B cell (primary cell): ENCODE data around the gene TTC9. TPM values are rescaled to one million over a fixed set of nuclear protein-coding genes. Genes with fewer than 3 reads are reported as not detected.

Experiments
- ATAC-seq: fragments of 200-7000 bp; cut with Tn5 transposase; one replicate; pipeline ENCODE4 v1.10.0; 2021; ENCODE audit warnings: low read depth, mild to moderate bottlenecking, moderate number of reproducible peaks, moderate library complexity
- CTCF ChIA-PET: fragments of 350-600 bp; sonication (Branson Sonifier 250); formaldehyde crosslinking; loops from one replicate; lab custom pipeline; 2021; ENCODE audit warnings: antibody characterized with exemption, inconsistent platforms; lab: Charles Lee
- POLR2A ChIA-PET: fragments of 350-600 bp; sonication (Branson Sonifier 250); formaldehyde crosslinking; loops from one replicate; lab custom pipeline; 2021; ENCODE audit warnings: antibody characterized with exemption; lab: Charles Lee
- DNase-seq: peaks from one replicate; pipeline ENCODE4 v3.0.0; 2013
- H2AFZ ChIP-seq: 2 replicates; pipeline ENCODE4 v1.6.1; 2012; ENCODE audit warnings: mild to moderate bottlenecking, low read depth, low read length; ENCODE audit not compliant: insufficient read depth, poor library complexity, severe bottlenecking
- H3K27ac ChIP-seq, 2 donors: 1 replicate in 1 of 2; 2 replicates in 1 of 2; pipeline ENCODE4 v1.5.1; 2012 to 2013; ENCODE audit warnings: low read length in 2 of 2, mild to moderate bottlenecking in 2 of 2, moderate library complexity in 1 of 2
- H3K27me3 ChIP-seq, 4 experiments: fragments of 200-600 bp in 1 of 4; sonication (generic) in 1 of 4; replicated peaks in 1 of 4; 1 replicate in 2 of 4; 2 replicates in 2 of 4; pipeline versions ENCODE4 v1.6.1 to v1.7.0; 2013 to 2016; ENCODE audit warnings: low read length in 3 of 4, mild to moderate bottlenecking in 2 of 4, mixed read lengths in 1 of 4, moderate library complexity in 1 of 4; ENCODE audit not compliant: insufficient read depth in 4 of 4, control insufficient read depth in 3 of 4; ENCODE audit errors: control extremely low read depth in 1 of 4
- H3K36me3 ChIP-seq, 2 experiments: replicated peaks in 1 of 2; 1 replicate in 1 of 2; 2 replicates in 1 of 2; pipeline versions ENCODE4 v1.6.1 to v1.7.1; 2013; ENCODE audit warnings: low read length in 1 of 2; ENCODE audit not compliant: insufficient read depth in 2 of 2, control insufficient read depth in 1 of 2; ENCODE audit errors: control extremely low read depth in 1 of 2, extremely low read depth in 1 of 2
- H3K4me1 ChIP-seq, 2 donors: fragments of 200-600 bp in 1 of 2; sonication (generic) in 1 of 2; 1 replicate in 1 of 2; 2 replicates in 1 of 2; pipeline versions ENCODE4 v1.5.1 to v1.6.1; 2013 to 2017; ENCODE audit warnings: low read length in 2 of 2; ENCODE audit not compliant: control insufficient read depth in 2 of 2, insufficient read depth in 2 of 2
- H3K4me2 ChIP-seq: replicated peaks from 2 replicates; pipeline ENCODE3; 2012; ENCODE audit warnings: mild to moderate bottlenecking, low read depth, low read length; ENCODE audit not compliant: poor library complexity, severe bottlenecking
- H3K4me3 ChIP-seq, 5 experiments: fragments of 200-600 bp in 1 of 5; sonication (generic) in 1 of 5; 1 replicate in 3 of 5; 2 replicates in 2 of 5; pipeline versions ENCODE4 v1.5.1 to v1.7.0; 2011 to 2016; ENCODE audit warnings: low read length in 4 of 5, mild to moderate bottlenecking in 4 of 5, low read depth in 2 of 5, control low read depth in 1 of 5, moderate library complexity in 1 of 5; ENCODE audit not compliant: insufficient read depth in 1 of 5; ENCODE audit errors: control extremely low read depth in 1 of 5, extremely low read depth in 1 of 5
- H3K79me2 ChIP-seq: fragments of 200-600 bp; sonication (generic); one replicate; pipeline ENCODE4 v1.6.0; 2016; ENCODE audit warnings: low read length; ENCODE audit not compliant: control insufficient read depth, insufficient read depth
- H3K9ac ChIP-seq: fragments of 200-600 bp; sonication (generic); 2 replicates; pipeline ENCODE4 v1.6.1; 2017; ENCODE audit warnings: mild to moderate bottlenecking, low read length, moderate library complexity
- H3K9me3 ChIP-seq, 3 donors: one replicate each; pipeline versions ENCODE4 v1.6.1 to v1.7.1; 2013; ENCODE audit warnings: low read length in 2 of 3; ENCODE audit not compliant: control insufficient read depth in 2 of 3, insufficient read depth in 1 of 3; ENCODE audit errors: control extremely low read depth in 1 of 3
- H4K20me1 ChIP-seq: 2 replicates; pipeline ENCODE4 v1.6.0; 2012; ENCODE audit warnings: mild to moderate bottlenecking, low read length; ENCODE audit not compliant: insufficient read depth, control insufficient read depth, poor library complexity, severe bottlenecking
- H3K27ac Mint-ChIP-seq: one replicate; pipeline ENCODE4 v1.8.0; 2021; ENCODE audit warnings: mixed read lengths
- H3K27me3 Mint-ChIP-seq: one replicate; pipeline ENCODE4 v1.8.0; 2021; ENCODE audit warnings: mixed read lengths
- H3K4me1 Mint-ChIP-seq: one replicate; pipeline ENCODE4 v1.8.0; 2021; ENCODE audit warnings: mixed read lengths
- H3K4me3 Mint-ChIP-seq: one replicate; pipeline ENCODE4 v1.8.0; 2021; ENCODE audit warnings: mixed read lengths
- H3K9me3 Mint-ChIP-seq: one replicate; pipeline ENCODE4 v1.8.0; 2022; ENCODE audit warnings: mixed read lengths; ENCODE audit not compliant: insufficient read depth
- EZH2 ChIP-seq: IDR thresholded peaks from 2 replicates; pipeline ENCODE4 v1.6.1; 2012; ENCODE audit warnings: borderline replicate concordance, low read depth, mild to moderate bottlenecking, moderate library complexity, low read length; ENCODE audit not compliant: insufficient read depth, poor library complexity, severe bottlenecking
- WGBS: methylation state at CpG from one replicate; pipeline ENCODE4 v1.1.5; 2013; ENCODE audit warnings: missing lambda C conversion rate; ENCODE audit not compliant: insufficient coverage; 5-methylcytosine and 5-hydroxymethylcytosine counted together
- intact Hi-C: fragments of 100-400 bp; cut with micrococcal nuclease; formaldehyde crosslinking; loops from one replicate; pipeline ENCODE4 v1.10.0; 2022
- polyA plus RNA-seq: library from polyadenylated mRNA; depleted of rRNA; stranded (reverse); fragments of >200 nt; gene quantifications from 2 replicates; pipeline ENCODE4 v1.2.3, GENCODE V29; 2012
- total RNA-seq, 2 donors: library from RNA; stranded (reverse); fragments of 120-200 nt in 1 of 2; gene quantifications; 1 replicate in 1 of 2; 2 replicates in 1 of 2; pipeline versions ENCODE4 v1.2.3 to v1.2.4, GENCODE V29; 2013 to 2022
- TF ChIP-seq, protein P1 (sequence below): fragments of 200-600 bp; IDR thresholded peaks from one replicate; pipeline ENCODE4 v1.8.0; 2022; ENCODE audit warnings: antibody characterized with exemption, mild to moderate bottlenecking

Gene TTC9
- total and polyA plus RNA-seq, 2 donors (not counting 1 experiment from before 2014, with no cell fraction given), result 15.3 to 16.3 TPM

DNA sequence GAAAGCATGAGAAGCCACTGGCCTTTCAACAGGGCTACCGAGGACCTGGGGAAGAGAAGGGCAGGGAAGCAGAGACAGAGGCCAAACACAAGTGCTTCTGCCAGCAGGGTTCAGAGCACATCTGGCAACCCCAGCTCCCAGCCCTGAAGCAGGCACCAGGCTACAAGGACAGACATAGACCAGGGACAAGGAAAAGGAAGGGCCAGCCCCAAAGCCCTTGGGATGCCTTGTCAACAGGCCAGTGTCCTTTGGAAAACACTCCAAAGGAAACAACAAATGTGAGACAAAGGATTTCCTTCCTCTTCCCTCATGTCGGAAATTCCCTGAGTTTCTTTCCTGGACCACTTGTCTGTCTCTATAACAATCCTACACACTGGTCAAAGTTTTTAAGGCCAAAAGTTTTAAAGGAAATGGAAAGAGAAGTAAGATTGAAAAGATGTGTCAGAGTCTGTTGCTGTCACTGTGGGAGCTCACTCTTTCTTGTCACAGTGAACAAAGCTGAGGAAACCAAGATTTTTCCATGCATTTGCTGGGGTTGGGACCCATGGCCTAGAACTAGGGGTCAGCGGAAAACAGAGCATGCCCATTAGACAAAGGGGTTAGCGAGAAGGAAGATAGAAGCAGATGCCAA is 59.4 kb downstream of the TTC9 start:
- Histone ChIP-seq H3K79me2 (no peaks in the 10 kb centered on the region), H3K9me3 (no peaks in the 10 kb centered on the region), H3K36me3 (no peaks in the 10 kb centered on the region), H3K4me1 (no peaks in the 10 kb centered on the region), H3K27me3 (no peaks in the 10 kb centered on the region), H3K9ac (no peak overlapping the region), H4K20me1 (no peaks in the 10 kb centered on the region), H3K27ac (no peak overlapping the region), H3K4me2 (no peak overlapping the region), H2AFZ (no peak overlapping the region), H3K4me3 (no peak overlapping the region)
- no peak for DNase-seq
- ATAC-seq, result no peak
- Mint-ChIP-seq H3K4me3 (no peak overlapping the region), H3K9me3 (no peaks in the 10 kb centered on the region), H3K27me3 (no peaks in the 10 kb centered on the region), H3K27ac (no peak overlapping the region), H3K4me1 (no peaks in the 10 kb centered on the region)
- POLR2A ChIA-PET, result no interaction called here
- CTCF ChIA-PET, result interaction anchor here (2.0 kb wide), 1 partner anchor 13 kb away, joined by 10 read pairs; no protein-coding TSS in a partner anchor
- intact Hi-C loops, result no loop called here
- 96% methylated on average over 3 of the region's 4 CpGs for WGBS
- TF ChIP-seq, protein P1, sequence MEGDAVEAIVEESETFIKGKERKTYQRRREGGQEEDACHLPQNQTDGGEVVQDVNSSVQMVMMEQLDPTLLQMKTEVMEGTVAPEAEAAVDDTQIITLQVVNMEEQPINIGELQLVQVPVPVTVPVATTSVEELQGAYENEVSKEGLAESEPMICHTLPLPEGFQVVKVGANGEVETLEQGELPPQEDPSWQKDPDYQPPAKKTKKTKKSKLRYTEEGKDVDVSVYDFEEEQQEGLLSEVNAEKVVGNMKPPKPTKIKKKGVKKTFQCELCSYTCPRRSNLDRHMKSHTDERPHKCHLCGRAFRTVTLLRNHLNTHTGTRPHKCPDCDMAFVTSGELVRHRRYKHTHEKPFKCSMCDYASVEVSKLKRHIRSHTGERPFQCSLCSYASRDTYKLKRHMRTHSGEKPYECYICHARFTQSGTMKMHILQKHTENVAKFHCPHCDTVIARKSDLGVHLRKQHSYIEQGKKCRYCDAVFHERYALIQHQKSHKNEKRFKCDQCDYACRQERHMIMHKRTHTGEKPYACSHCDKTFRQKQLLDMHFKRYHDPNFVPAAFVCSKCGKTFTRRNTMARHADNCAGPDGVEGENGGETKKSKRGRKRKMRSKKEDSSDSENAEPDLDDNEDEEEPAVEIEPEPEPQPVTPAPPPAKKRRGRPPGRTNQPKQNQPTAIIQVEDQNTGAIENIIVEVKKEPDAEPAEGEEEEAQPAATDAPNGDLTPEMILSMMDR, result no peak
- TF ChIP-seq EZH2, result no peak

DNA sequence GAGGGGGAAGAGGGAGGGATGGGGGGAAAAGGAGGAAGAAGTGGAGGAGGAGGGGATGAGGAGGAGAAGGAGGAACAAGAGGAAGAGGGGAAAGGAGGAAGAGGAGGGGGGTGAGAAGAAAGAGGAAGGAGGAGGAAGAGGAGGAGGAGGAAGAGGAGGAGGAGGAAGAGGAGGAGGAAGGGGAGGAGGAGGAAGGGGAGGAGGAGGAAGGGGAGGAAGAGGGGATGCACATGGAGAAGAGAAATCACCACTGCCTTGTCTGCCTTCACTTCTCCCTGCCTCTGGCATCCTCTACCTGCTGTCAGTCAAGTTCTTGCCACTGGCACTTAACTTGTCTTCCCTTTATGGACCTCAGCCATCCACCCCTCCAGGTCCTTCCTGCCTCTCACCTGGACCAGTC is 59.9 kb downstream of the TTC9 start:
- intact Hi-C loops, result no loop called here
- Histone ChIP-seq H4K20me1 (no peaks in the 10 kb centered on the region), H3K9me3 (no peaks in the 10 kb centered on the region), H3K4me1 (no peaks in the 10 kb centered on the region), H3K4me2 (no peak overlapping the region), H3K4me3 (no peak overlapping the region), H3K9ac (no peak overlapping the region), H3K27ac (no peak overlapping the region), H3K27me3 (no peaks in the 10 kb centered on the region), H3K36me3 (no peaks in the 10 kb centered on the region), H3K79me2 (no peaks in the 10 kb centered on the region), H2AFZ (no peak overlapping the region)
- CTCF ChIA-PET, result interaction anchor here (2.0 kb wide), 1 partner anchor 12 kb away, joined by 10 read pairs; no protein-coding TSS in a partner anchor
- no peaks in the 10 kb centered on the region for H3K27me3 Mint-ChIP-seq
- POLR2A ChIA-PET, result no interaction called here
- ATAC-seq (no peak), DNase-seq (no peak)
- H3K4me3 Mint-ChIP-seq, result no peak overlapping the region
- H3K27ac Mint-ChIP-seq, result no peak overlapping the region
- TF ChIP-seq EZH2, result no peak
- TF ChIP-seq, protein P1, result no peak
- H3K4me1 Mint-ChIP-seq, result no peaks in the 10 kb centered on the region
- no peaks in the 10 kb centered on the region for H3K9me3 Mint-ChIP-seq
